Measurements from ENCODE around the gene MAP2K2. TPM values are rescaled to one million over a fixed set of nuclear protein-coding genes. Genes with fewer than 3 reads are reported as not detected.

Gene MAP2K2
- total and polyA plus RNA-seq, 12 donors: 81.5 to 369 (median 145) TPM

GRCh38 chr19:4122480-4122879 lies 1.4 kb downstream of the MAP2K2 start:
- no peaks in the 10 kb centered on the region for H3K9me3 ChIP-seq (replicated peaks in 1 of 3)
- peak overlapping the region in 2 of 4 donors; percentile 60 to 93 for H3K4me3 ChIP-seq
- intact Hi-C loops (cut with DNase I): loop anchor here in 1 of 2 donors (5.0 kb wide), 1 partner anchor 50 kb away; no protein-coding TSS in a partner anchor
- peaks cover 0 to 5% of the 10 kb centered on the region in 2 donors for H3K36me3 ChIP-seq (replicated peaks in 1 of 2)
- DNase-seq: no peak
- TF ChIP-seq CTCF (IDR thresholded peaks at IDR 0.05): no peak
- TF ChIP-seq POLR2A (IDR thresholded peaks at IDR 0.05): no peak
- peaks cover 13 to 24% of the 10 kb centered on the region in 2 donors for H3K4me1 ChIP-seq (replicated peaks in 1 of 2)
- peak overlapping the region in 3 of 5 donors; percentile 41 to 96 (median 56) for H3K27ac ChIP-seq
- no peaks in the 10 kb centered on the region for H3K27me3 ChIP-seq
- 62 to 68% (median 68%) methylated on average over 4 to 5 of the region's 5 CpGs for WGBS, 4 donors

GRCh38 chr19:4121815-4122214 lies 2.1 kb downstream of the MAP2K2 start:
- DNase-seq: no peak
- H3K36me3 ChIP-seq (replicated peaks in 1 of 2): peaks cover 0 to 11% of the 10 kb centered on the region in 2 donors
- H3K27ac ChIP-seq: no peak overlapping the region
- 87 to 94% (median 92%) methylated on average over 2 to 4 of the region's 4 CpGs for WGBS, 4 donors
- H3K27me3 ChIP-seq: no peaks in the 10 kb centered on the region
- TF ChIP-seq POLR2A (IDR thresholded peaks at IDR 0.05) (no peak), CTCF (IDR thresholded peaks at IDR 0.05) (no peak)
- H3K4me3 ChIP-seq: no peak overlapping the region
- H3K4me1 ChIP-seq (replicated peaks in 1 of 2): peaks cover 13 to 24% of the 10 kb centered on the region in 2 donors
- no peaks in the 10 kb centered on the region for H3K9me3 ChIP-seq (replicated peaks in 1 of 3)
- intact Hi-C loops (cut with DNase I): loop anchor here in 1 of 2 donors (5.0 kb wide), 1 partner anchor 50 kb away; no protein-coding TSS in a partner anchor

- H3K4me1 ChIP-seq (replicated peaks in 1 of 2): peaks cover 13 to 24% of the 10 kb centered on the region in 2 donors
- no peaks in the 10 kb centered on the region for H3K9me3 ChIP-seq (replicated peaks in 1 of 3)
- H3K27ac ChIP-seq: no peak overlapping the region
- H3K36me3 ChIP-seq (replicated peaks in 1 of 2): peaks cover 0 to 17% of the 10 kb centered on the region in 2 donors
- H3K27me3 ChIP-seq: no peaks in the 10 kb centered on the region
- intact Hi-C loops (cut with DNase I): loop anchor here in 1 of 2 donors (5.0 kb wide), 1 partner anchor 49 kb away; no protein-coding TSS in a partner anchor
- WGBS, 4 donors: 92 to 97% (median 95%) methylated on average over 5 of the region's 5 CpGs
- DNase-seq: no peak
- TF ChIP-seq POLR2A (IDR thresholded peaks at IDR 0.05) (no peak), CTCF (IDR thresholded peaks at IDR 0.05) (no peak)
- no peak overlapping the region for H3K4me3 ChIP-seq
Measured at GRCh38 chr19:4121273-4121612, 2.7 kb downstream of the MAP2K2 start.

- H3K27ac ChIP-seq: no peak overlapping the region
- intact Hi-C loops (cut with DNase I): loop anchor here in 1 of 2 donors (5.0 kb wide), 1 partner anchor 48 kb away; no protein-coding TSS in a partner anchor
Measured at GRCh38 chr19:4120559-4121272, 3.2 kb downstream of the MAP2K2 start.

More at GRCh38 chr19:4120559-4121272, 3.2 kb downstream of the MAP2K2 start:
- Histone ChIP-seq H3K4me3 (no peak overlapping the region), H3K36me3 (replicated peaks in 1 of 2) (peaks cover 0 to 17% of the 10 kb centered on the region in 2 donors), H3K4me1 (replicated peaks in 1 of 2) (peaks cover 15 to 26% of the 10 kb centered on the region in 2 donors), H3K9me3 (replicated peaks in 1 of 3) (no peaks in the 10 kb centered on the region), H3K27me3 (no peaks in the 10 kb centered on the region)
- no peak for DNase-seq
- WGBS, 4 donors: 74 to 82% (median 79%) methylated on average over 13 to 21 of the region's 21 CpGs
- TF ChIP-seq POLR2A (IDR thresholded peaks at IDR 0.05) (no peak), CTCF (IDR thresholded peaks at IDR 0.05) (no peak)

All from adrenal gland (tissue), 12 donors.